ENCODE data around the gene G2E3. TPM values are rescaled to one million over a fixed set of nuclear protein-coding genes. Genes with fewer than 3 reads are reported as not detected.

G2E3 gene
- total RNA-seq, 2 experiments from 2014 or later, result 21.5 to 27.0 TPM

GRCh38 chr14:30648471-30648870, 89.5 kb downstream of the G2E3 start:
- POLR2A ChIA-PET, result no interaction called here
- DNase-seq (no peak), ATAC-seq (no peak)
- TF ChIP-seq CTCF (IDR thresholded peaks at IDR 0.05), result no peak
- H3K36me3 Mint-ChIP-seq (ENCODE audit: low read depth), result peaks cover 54% of the 10 kb centered on the region
- CTCF ChIA-PET, result interaction anchor here (0.6 kb wide), 1 partner anchor 12 kb away, joined by 3 read pairs; no protein-coding TSS in a partner anchor
- H3K4me3 Mint-ChIP-seq, result no peak overlapping the region
- H3K27me3 Mint-ChIP-seq, result no peaks in the 10 kb centered on the region
- H3K9me3 Mint-ChIP-seq, result peaks cover 11% of the 10 kb centered on the region
- intact Hi-C loops (cut with micrococcal nuclease), result no loop called here
- H3K27ac Mint-ChIP-seq, result no peak overlapping the region
- H3K4me1 Mint-ChIP-seq (ENCODE audit: low read depth), result peaks cover 2% of the 10 kb centered on the region

GRCh38 chr14:30651937-30652336, 93.0 kb downstream of the G2E3 start:
- Mint-ChIP-seq H3K9me3 (no peaks in the 10 kb centered on the region), H3K4me3 (no peak overlapping the region), H3K36me3 (ENCODE audit: low read depth) (peaks cover 26% of the 10 kb centered on the region), H3K27me3 (no peaks in the 10 kb centered on the region), H3K4me1 (ENCODE audit: low read depth) (peaks cover under 1% of the 10 kb centered on the region), H3K27ac (no peak overlapping the region)
- POLR2A ChIA-PET, result no interaction called here
- no peak for ATAC-seq
- intact Hi-C loops (cut with micrococcal nuclease), result no loop called here
- DNase-seq, result no peak
- CTCF ChIA-PET, result no interaction called here
- no peak for TF ChIP-seq CTCF (IDR thresholded peaks at IDR 0.05)

DNA sequence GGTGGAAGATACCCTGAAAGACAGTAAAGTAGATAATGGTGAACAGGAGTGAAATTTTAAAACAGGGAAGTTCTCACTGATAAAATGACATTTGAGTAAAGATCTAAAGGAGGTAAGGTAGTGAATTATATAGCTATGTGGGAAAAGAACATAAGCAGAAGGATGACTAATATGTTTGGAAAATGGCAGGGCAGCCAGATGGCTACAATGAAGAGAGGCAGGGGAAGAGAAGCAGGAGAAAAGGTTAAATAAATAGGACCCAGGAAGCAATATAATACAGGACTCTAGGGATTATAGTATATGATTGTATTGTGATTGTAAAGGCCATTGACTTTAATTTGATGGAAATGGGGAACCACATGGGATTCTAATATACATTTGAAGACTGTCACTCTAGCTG, 96.2 kb downstream of the G2E3 start:
- ATAC-seq, result no peak
- no peaks in the 10 kb centered on the region for H3K27me3 Mint-ChIP-seq
- H3K4me1 Mint-ChIP-seq (ENCODE audit: low read depth), result no peaks in the 10 kb centered on the region
- ChIA-PET POLR2A (no interaction called here), CTCF (interaction anchor here (0.7 to 2.2 kb wide), 7 partner anchors 15 to 260 kb away, joined by 3 to 9 read pairs (median 3); no protein-coding TSS in a partner anchor)
- intact Hi-C loops (cut with micrococcal nuclease), result no loop called here
- H3K27ac Mint-ChIP-seq, result no peak overlapping the region
- no peak for DNase-seq
- TF ChIP-seq CTCF (IDR thresholded peaks at IDR 0.05), result no peak
- H3K9me3 Mint-ChIP-seq, result no peaks in the 10 kb centered on the region
- H3K4me3 Mint-ChIP-seq, result no peak overlapping the region
- peaks cover 23% of the 10 kb centered on the region for H3K36me3 Mint-ChIP-seq (ENCODE audit: low read depth)

- H3K4me1 Mint-ChIP-seq (ENCODE audit: low read depth), result no peaks in the 10 kb centered on the region
- peaks cover 23% of the 10 kb centered on the region for H3K36me3 Mint-ChIP-seq (ENCODE audit: low read depth)
- H3K9me3 Mint-ChIP-seq, result no peaks in the 10 kb centered on the region
- H3K27ac Mint-ChIP-seq, result no peak overlapping the region
- intact Hi-C loops (cut with micrococcal nuclease), result no loop called here
- no peaks in the 10 kb centered on the region for H3K27me3 Mint-ChIP-seq
- CTCF ChIA-PET, result interaction anchor here (0.8 to 2.2 kb wide), 5 partner anchors 16 to 260 kb away, joined by 3 to 9 read pairs (median 5); no protein-coding TSS in a partner anchor
- no peak for TF ChIP-seq CTCF (IDR thresholded peaks at IDR 0.05)
- POLR2A ChIA-PET, result no interaction called here
- ATAC-seq (no peak), DNase-seq (no peak)
- no peak overlapping the region for H3K4me3 Mint-ChIP-seq
Observed at GRCh38 chr14:30655658-30656057, 96.7 kb downstream of the G2E3 start.

DNA sequence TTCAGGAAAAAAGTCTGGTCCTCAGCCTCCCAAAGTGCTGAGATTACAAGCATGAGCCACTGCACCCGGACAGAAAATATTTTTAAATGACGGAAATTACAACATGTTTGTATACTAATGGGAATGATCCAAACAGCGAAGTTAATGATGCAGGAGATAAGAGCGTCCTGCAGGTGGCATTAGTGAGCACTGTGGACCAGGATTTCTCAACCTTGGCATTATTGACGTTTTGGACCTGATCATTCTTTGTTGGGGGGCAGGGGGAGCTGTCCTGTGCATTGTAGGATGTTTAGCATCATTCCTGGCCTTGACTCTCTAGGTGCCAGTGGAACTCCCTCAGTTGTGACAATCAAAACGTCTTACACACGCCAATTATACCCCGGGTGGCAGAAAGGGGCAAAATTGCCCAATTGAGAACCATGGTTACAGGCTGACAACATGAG, 97.3 kb downstream of the G2E3 start:
- no peak overlapping the region for H3K4me3 Mint-ChIP-seq
- H3K27ac Mint-ChIP-seq, result no peak overlapping the region
- ChIA-PET POLR2A (no interaction called here), CTCF (interaction anchor here (0.6 to 2.2 kb wide), 12 partner anchors 11 to 249 kb away, joined by 3 to 9 read pairs (median 4); partner anchors contain the start of gene SCFD1)
- TF ChIP-seq CTCF (IDR thresholded peaks at IDR 0.05), result peak; percentile 77
- H3K27me3 Mint-ChIP-seq, result no peaks in the 10 kb centered on the region
- ATAC-seq, result peak; percentile 77
- H3K36me3 Mint-ChIP-seq (ENCODE audit: low read depth), result peaks cover 22% of the 10 kb centered on the region
- H3K9me3 Mint-ChIP-seq, result no peaks in the 10 kb centered on the region
- intact Hi-C loops (cut with micrococcal nuclease), result no loop called here
- DNase-seq, result peak; percentile 43
- no peaks in the 10 kb centered on the region for H3K4me1 Mint-ChIP-seq (ENCODE audit: low read depth)
